Measurements from ENCODE around the gene NUDT21.

NUDT21 gene

GRCh38 chr16:56475201-56475600 lies 24.1 kb upstream of the NUDT21 start:
- no peak overlapping the region for H3K4me3 ChIP-seq (ENCODE audit: low read depth, low read length)
- TF ChIP-seq CTCF (IDR thresholded peaks at IDR 0.05; ENCODE audit: low read depth, low read length) = no peak

- no peak overlapping the region for H3K4me3 ChIP-seq (ENCODE audit: low read depth, low read length)
- no peak for TF ChIP-seq CTCF (IDR thresholded peaks at IDR 0.05; ENCODE audit: low read depth, low read length)
Observed at GRCh38 chr16:56470666-56471065, 19.5 kb upstream of the NUDT21 start.

GRCh38 chr16:56470232-56470631 lies 19.1 kb upstream of the NUDT21 start:
- TF ChIP-seq CTCF (IDR thresholded peaks at IDR 0.05; ENCODE audit: low read depth, low read length) = no peak
- H3K4me3 ChIP-seq (ENCODE audit: low read depth, low read length) = no peak overlapping the region

- no peak for TF ChIP-seq CTCF (IDR thresholded peaks at IDR 0.05; ENCODE audit: low read depth, low read length)
- H3K4me3 ChIP-seq (ENCODE audit: low read depth, low read length) = no peak overlapping the region
Observed at GRCh38 chr16:56469748-56470147, 18.6 kb upstream of the NUDT21 start.

- no peak overlapping the region for H3K4me3 ChIP-seq (ENCODE audit: low read depth, low read length)
- no peak for TF ChIP-seq CTCF (IDR thresholded peaks at IDR 0.05; ENCODE audit: low read depth, low read length)
Observed at GRCh38 chr16:56468800-56469199, 17.7 kb upstream of the NUDT21 start.

- no peak overlapping the region for H3K4me3 ChIP-seq (ENCODE audit: low read depth, low read length)
- no peak for TF ChIP-seq CTCF (IDR thresholded peaks at IDR 0.05; ENCODE audit: low read depth, low read length)
Observed at GRCh38 chr16:56466344-56466743, 15.2 kb upstream of the NUDT21 start.

GRCh38 chr16:56463153-56463552 lies 12.0 kb upstream of the NUDT21 start:
- TF ChIP-seq CTCF (IDR thresholded peaks at IDR 0.05; ENCODE audit: low read depth, low read length) = no peak
- no peak overlapping the region for H3K4me3 ChIP-seq (ENCODE audit: low read depth, low read length)

All from WI38 (cell line).